NCI-H2196 (cell line): ENCODE results near the gene CPVL.

Source experiments
- DNase-seq: peaks from one replicate; lab custom pipeline; 2025; ENCODE audit not compliant: unreplicated experiment; lab: John Stamatoyannopoulos, UW

CPVL gene

DNA sequence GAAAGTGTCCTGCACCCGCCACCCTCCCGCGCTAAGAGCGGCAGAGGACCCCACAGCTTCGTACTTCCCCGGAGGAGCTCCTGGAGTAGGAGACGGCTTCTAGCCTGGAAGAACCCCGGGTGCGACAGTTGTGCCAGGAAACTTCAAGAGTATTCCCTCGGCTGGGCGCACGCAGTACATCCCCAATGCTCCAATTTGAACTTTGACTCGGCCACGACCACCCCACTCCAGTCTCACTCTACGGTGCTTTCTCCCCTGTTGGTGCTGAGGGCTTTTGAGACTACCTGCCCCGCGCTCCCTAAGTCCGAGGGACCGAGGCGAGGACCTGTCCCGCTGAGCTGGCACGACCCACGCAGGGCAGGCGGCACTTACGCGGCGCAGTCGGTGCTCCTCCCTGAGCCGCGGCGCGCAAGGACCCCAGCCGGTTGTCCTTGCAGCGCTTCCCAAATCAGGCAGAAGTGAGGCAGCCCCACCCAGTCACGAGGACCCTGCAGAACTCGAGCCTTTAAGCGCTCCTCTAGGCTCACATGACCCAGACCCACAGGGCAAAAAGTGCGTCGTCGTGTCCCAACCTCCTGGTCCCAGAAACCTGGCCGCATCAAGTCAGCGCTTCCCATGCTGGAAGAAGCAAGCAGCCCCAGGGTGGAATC, at the start of gene CPVL:
TSS of gene CPVL (minus strand) at position 481 of the 650 bp plus-strand sequence. CDS start 25,476 bp downstream, outside the sequence.
- no peak for DNase-seq

DNA sequence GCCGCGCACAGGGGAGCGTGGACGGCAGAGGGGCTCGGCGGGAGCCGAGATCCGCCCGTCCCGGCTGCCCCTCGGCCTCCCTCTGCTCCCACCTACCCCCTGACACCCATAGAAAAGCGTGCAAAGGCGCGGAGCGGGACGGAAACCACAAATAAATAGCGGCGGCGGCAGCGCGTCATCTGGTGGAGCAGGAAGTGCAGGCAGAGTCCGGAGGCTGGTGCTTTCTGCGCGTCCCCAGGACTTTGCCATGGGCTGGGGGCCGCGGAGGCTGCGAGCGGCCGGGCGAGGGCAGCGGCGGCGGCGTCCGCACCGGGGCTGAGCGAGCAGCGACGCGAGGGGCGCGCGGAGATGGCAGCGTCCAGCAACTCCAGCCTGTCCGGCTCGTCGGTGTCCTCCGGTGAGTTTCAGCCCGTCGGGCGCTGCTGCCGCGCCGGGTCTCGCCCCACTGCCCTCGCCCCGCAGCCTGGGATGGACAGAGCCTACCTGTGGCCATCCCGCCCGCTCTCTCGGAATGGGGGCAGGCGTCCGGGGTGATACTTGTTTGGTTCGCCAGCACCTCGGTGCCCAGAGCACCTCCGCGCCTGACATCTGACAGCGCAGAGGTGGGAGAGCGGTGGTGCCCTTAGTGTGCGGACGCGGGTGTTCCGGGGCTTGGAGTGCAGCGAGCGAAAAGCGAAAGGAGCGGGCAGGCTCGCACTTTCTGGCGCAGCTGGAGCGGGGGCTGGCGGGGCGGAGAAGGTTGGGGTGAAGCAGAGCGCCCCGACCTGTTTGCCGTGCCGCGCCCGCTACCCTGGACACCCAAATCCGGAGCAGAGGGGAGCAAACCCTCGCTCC, 48.5 kb upstream of the CPVL start, which contains the start of gene CHN2:
TSS of gene CHN2 (plus strand) at position 182 of the 834 bp plus-strand sequence.
- DNase-seq, result peak; percentile 49

DNA sequence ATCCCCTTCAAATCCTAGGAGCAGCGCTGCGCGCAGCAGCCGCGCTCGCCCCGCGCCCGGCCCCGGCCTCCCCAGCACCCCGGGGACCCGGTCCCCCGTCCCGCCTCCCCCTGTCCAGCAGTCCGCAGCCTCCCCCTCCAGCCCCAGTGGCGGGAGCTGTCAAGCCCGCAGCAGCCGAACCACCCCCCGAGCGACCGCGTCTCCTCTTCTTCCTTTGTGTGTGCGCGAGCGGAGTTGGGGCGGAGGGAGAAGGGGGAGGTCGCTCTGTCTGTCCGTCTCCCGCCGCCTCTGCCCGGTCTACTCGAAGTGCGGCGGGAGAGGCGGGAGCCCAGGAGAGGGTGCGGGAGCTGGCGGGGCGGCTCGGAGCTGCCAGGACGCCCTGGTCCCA, 47.9 kb upstream of the CPVL start:
- no peak for DNase-seq

DNA sequence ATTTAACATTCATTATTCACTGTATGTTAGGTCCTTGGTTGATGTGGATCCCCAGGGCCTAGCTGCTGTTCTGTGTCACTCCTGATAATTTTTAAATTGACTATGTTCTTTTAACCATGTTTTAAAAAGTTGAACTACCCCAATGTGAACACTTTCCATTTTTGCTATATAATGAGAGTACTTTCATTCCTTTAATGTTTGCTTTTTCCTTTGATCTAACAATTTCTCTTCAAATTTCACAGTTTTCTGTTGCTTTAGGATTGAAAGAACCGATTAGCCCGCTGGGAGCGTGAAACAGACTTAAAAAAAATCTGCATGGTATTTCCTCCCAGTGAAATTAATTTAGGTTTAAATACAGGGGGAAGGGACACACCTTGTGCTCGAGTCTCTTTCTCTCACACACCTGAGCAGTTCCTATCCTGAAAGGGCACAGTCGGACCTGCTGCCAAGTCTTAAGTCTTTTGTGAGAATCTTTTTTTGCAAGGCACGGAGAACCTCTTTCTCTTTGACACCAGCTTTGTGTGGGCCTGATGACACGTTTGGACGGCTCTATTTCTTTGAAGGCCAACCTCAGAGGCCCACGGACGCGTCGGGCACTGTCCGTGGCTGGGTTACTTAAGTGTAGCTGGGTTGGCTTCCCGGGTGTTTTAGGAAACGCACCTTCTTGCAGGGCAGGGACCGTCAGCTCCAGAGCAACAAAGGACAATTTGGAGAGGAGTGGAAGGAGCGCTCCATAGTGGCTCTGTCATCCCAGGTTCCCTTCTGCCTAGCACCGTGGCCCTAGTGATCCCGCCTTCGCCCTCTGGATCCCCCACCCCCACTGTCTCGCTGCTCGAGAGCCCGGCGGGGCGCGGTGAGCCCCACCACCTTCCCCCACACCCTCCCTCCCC, 47.2 kb upstream of the CPVL start:
- no peak for DNase-seq

DNA sequence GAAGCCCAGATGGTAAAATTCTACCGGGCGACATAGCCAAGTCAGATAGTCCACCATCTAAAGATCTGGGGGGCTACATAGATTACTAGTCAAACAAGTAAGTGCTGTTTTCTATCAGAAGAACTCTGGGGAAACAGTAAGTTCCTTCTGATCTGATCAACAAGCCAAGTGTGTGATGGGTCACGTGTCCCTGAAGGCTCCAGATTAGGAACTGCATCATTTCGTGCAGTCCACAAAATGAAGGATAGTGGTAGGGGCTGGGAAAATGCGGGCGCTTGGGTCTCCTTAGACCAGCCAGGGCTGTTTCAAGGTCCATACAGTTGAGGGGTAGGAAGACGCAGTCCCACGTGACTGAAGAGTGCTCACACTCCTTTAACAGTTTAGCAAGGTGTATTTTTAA, 46.5 kb upstream of the CPVL start:
- DNase-seq, result no peak

DNA sequence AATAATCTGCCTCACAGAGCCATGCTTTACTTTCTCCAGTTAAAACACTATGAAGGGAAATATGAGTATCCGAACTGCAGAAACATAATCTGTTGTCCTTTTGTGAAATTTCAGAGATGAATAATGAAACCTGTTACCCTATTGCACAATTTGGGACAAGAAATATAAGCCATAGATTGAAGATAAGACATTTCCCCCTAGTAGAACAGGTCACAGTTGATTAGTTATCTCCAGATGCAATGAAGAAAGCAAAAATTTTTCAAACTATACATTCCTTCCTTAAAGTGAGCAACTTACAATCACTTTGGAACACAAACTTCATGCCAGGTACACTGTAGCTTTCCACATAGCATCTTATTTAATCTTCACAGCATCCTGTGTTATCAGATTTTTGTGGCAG, 46.0 kb upstream of the CPVL start:
- no peak for DNase-seq

DNA sequence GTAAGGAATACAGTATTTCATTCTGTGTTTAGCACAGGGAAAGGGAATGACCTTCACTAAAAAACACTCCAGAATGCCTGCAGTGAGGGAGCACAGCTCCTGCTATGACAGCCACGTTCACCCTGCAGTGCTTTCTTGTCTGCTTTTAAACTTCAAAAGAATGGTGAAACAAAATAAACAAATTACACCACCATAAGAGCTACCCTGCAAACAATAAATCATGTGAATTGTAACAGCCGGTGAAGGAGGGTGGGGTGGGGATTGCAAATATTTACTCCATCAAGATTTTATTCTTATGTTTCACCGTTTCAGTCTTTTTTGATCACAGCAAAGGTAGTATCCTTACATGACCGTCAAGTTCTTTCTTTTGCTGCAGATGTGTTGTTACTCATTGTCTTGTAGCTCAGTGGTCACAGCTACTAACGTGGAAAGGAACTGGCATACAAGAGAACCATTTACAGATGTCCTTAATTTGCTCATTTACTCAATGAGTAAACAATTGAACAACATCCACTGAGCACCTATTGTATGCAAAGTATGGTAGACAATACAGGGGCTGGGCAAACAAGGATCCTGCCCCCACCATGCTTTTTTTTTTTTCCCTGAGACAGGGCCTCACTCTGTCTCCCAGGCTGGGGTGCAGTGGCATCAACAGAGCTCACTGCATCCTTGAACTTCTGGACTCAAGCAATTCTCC, 44.2 kb upstream of the CPVL start:
- no peak for DNase-seq

DNA sequence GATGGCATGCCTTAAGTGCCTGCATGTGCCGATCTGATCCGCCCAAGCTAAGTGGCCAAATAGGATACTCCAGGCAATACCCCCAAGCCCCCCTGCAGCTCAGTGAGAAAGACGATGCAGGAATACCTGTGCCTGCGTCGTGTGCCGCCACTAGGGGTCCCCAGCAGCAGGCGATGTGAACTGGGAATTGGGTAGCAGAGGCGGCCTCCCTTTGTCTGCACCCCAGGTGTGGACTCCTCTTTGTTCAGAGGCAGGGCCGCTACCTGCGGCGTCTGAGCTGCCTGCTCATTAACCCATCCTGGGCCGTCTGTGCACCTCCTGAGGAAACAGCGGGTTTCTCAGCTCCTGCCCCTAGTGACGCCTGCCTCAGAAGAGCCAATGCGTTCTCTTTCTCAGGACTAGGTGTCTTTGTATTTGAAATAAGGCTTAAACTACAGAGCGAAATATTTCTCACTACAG, 43.4 kb upstream of the CPVL start:
- DNase-seq, result peak; percentile 78

DNA sequence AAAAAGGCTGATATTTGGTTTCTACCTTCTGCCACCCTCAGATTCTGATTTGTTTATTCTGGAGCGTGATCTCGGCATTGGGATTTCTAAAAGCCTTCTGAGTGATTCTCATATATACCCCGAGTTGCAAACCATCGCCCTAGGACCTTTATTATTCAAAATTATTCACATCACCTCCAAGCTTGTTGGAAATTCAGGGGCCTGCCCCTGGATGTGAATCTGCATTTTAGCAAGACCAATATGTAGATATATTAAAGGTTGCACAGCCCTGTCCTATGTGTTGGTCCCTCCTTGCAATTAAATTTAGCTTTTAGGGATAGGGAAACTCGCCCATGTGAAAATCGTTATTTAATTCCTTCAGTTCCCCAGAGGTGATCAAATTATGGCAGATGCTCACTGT, 39.3 kb upstream of the CPVL start:
- DNase-seq, result no peak

DNA sequence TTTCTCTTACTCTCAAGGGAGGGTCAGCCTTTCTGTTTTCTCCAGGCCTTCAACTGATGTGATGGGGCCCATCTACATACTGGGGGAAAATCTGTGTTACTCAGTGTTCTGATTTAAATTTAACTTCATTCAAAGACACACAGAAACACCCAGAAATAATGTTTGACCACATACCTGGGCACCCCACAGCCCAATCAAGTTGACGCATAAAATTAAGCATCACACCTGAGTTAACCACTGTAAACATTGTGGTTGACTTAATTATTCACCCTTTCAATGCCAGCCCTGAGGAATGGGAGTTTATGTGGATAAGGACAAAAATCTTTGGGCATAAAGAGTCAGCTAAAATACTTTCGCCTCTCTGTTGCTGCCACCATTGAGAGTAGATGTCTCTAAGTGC, 38.3 kb upstream of the CPVL start:
- DNase-seq, result no peak

DNA sequence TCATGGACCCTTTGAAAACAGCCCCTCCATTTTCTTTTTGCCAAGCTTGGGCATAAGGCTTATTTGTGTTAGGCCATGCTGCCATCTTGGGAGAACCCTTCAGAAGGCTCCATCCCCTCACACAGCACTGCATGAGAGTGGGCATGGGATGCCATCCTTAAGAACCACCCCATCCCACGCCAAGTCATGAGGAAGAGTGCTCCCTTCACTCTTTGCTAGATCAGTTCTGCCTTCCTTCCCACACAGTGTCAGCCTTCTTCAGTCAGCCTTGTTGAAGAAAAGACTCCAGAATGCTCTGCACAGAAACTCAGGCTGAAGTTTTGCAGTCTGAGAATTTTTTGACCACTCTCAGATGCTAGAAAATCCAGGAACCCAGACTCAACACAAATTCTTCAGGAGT, 32.8 kb upstream of the CPVL start:
- DNase-seq, result no peak

DNA sequence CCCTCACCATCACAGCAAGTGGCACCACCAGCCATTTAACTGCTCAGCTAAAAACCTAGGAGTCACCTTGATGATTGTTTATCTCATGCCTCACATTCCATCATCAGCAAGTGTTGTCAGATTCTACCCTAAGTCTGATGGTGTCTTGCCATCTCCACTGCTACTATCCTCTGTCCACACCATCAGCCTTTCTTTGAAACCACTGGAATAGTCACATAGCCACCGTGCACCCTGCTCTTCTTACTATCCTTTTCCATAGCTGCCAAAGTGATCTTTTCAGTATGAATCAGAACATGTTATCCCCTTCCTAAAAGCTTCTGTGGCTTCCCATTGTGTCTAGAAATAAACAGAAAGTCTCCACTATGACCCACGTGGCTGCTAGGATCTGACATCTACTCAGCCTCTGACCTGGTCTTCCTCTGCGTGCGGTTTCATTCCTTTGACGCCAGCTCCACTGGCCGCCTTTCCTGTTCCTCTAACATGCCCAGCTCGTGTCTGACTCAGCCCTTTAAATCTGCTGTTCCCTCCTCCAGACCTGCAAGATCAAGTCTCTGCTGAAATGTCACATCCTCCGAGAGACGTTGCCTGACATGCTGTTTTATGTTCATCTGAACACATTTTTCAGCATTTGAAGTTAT, 31.7 kb upstream of the CPVL start:
- DNase-seq, result no peak

DNA sequence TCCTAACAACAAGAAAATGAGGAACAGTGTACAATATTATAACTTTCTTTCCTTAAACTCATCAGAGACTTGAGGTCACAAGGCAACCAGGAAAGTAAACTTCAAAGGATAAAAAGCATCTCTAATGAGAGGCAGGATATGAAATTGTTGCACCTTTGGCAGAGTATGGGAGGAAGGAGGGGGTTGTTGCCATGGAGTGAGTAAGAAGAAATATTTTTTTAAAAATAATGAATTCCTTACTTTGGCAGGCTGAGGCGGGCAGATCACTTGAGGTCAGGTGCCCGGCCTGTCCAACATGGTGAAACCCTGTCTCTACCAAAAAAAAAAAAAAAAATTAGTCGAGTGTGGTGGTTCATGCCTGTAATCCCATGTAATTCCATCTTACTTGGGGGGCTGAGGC, 27.1 kb upstream of the CPVL start:
- no peak for DNase-seq

DNA sequence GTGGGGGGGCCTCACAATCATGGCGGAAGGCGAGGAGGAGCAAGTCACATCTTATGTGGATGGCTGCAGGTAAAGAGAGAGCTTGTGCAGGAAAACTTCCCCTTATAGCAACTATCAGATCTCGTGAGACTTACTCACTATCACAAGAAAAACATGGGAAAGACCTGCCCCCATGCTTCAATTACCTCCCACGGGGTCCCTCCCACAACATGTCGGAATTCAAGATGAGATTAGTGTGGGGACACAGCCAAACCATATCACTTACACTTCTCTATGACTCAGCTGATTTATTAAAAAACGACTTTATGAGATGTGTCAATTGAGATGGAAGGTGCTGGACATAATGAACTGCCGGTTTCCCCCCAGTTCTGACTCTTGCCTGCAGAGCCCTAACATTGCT, 24.4 kb upstream of the CPVL start:
- DNase-seq, result no peak

DNA sequence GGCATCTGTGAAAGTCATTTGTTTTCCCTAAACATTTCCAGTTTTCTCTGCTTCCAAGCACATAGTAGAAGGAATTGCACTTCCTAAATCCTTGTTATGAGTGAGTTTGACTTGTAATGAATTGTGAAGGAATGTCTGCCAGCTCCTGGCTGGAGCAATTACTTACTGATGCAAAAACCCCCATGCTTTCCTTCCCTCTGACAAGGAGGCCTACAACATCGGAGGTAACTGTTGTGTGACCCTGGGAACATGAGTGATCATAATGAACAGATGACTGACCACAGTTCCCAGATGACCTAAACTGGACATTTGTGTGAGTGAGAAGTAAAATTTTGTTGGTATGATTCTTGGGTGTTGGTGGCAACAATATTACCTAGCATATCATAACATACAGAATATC, 21.4 kb upstream of the CPVL start:
- no peak for DNase-seq

DNA sequence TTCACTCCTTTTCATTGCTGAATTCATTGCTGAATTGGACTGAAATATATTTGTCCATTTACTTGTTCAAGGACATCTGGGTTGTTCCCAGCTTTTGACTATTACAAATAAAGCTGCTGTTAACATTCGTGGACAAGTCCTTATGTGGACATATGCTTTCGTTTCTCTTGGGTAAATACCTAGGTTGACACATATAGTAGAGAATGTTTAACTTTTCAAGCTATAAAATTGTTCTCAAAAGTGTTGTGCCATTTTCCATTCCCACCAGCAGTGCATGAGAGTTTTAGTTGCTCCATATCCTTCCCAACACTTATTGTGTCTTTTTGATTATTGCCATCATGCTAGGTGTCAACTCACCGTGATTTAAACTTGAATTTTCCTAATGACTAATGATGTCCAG, 17.5 kb upstream of the CPVL start:
- DNase-seq, result no peak

DNA sequence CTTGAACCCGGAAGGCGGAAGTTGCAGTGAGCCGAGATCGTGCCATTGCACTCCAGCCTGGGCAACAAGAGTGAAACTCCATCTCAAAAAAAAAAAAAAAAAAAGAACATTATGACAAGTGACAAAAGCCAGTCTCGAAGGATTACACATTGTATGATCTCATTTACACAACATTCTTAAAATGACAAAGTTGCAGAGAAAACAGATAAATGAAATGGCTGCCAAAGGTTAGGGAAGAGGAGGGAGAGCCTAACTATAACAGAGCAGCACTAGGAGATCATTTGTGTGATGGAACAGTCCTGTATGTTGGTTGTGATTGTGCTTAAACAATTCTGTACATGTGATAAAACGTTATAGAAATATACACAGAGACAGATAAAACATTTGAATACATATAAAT, 16.2 kb upstream of the CPVL start:
- DNase-seq, result no peak

DNA sequence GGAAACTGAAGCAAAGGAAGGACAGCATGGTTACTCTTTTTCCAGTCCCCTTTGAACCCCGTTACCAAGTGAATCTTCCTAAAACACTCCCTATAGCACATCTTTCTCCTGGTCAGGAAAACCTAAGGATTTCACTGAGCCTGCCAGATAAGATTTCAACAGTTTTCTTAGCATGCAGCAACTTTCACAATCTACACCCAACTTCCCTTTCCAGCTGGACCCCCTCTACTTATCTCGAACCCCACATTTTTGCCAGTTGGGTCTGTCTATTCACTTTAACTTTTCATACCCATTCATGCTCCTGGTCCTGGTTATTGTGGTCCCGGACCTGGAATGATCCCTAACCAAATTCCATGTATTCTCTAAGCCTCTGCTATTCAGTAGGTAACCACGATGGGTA, 14.9 kb upstream of the CPVL start:
- no peak for DNase-seq

DNA sequence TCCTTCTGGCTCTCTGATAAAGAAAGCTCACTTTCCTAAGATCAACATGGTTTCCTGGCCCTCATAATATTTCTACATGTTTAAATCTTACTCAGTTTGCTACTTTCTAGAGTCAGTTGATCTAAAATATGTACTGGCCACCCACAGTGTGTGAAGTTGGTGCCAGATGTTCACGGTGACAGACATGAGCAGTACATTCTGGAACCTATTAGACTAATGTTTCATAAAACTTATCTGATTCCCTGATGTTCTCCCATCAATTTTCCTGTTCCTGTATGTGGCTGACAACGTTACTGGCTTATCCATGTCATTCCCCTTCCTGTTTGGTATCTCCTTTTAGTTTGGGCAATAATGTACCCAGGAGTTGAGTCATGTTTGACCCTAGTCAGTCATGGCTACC, 13.7 kb upstream of the CPVL start:
- no peak for DNase-seq

DNA sequence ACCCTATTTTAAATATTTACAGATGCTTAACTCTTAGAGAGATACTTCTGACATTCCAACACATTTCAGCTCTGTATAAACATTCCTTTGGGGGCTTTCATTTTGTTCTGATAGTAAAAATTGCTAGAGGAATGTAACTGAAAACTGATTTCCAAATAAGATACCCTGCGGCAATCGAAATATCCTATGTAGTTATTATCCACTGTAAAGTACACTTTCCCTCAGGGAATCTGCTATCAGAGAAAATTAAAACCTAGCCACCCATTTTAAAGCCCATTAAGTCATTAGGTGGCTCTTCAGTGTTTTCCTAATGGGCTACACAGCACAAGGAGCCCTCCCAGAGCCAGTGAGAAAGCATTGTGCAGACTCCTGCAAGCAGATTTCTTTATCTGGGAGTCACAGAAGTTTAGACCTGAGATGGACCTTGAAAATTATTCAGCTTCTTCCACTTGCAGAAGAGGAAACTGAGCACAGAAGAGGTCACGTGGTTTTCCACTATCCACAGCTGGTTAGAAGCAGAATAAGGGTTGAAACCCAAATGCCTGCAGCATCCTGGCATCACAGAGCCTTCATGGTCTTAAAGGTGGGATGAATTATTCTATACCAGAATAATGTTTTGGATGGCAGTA, 12.6 kb upstream of the CPVL start:
- no peak for DNase-seq
